Central memory CD8-positive, alpha-beta T cell (primary cell): ENCODE results near the gene C11orf91.

Experiments
- ATAC-seq: fragments of 150-1000 bp; cut with Tn5 transposase; replicated peaks from 2 replicates; pipeline ENCODE4 v1.10.0; 2022; ENCODE audit warnings: mild to moderate bottlenecking, moderate FRiP score, moderate number of reproducible peaks; ENCODE audit not compliant: poor library complexity, severe bottlenecking; ENCODE audit errors: extremely low read depth
- DNase-seq, 2 donors: peaks; one replicate each; pipeline ENCODE4 v3.0.0; 2021; ENCODE audit warnings: low spot score in 2 of 2
- H3K27ac Mint-ChIP-seq: one replicate; pipeline ENCODE4 v1.8.0; 2022; ENCODE audit warnings: low read depth, mild to moderate bottlenecking, moderate library complexity, mixed read lengths
- H3K27me3 Mint-ChIP-seq: one replicate; pipeline ENCODE4 v1.8.0; 2022; ENCODE audit warnings: mixed read lengths
- H3K36me3 Mint-ChIP-seq: one replicate; pipeline ENCODE4 v1.8.0; 2022; ENCODE audit warnings: mild to moderate bottlenecking, moderate library complexity, mixed read lengths; ENCODE audit not compliant: insufficient read depth
- H3K4me1 Mint-ChIP-seq: one replicate; pipeline ENCODE4 v1.8.0; 2022; ENCODE audit warnings: mixed read lengths
- H3K4me3 Mint-ChIP-seq: one replicate; pipeline ENCODE4 v1.8.0; 2022; ENCODE audit warnings: mild to moderate bottlenecking, moderate library complexity, mixed read lengths
- H3K9me3 Mint-ChIP-seq: one replicate; pipeline ENCODE4 v1.8.0; 2022; ENCODE audit warnings: mixed read lengths

C11orf91 gene

DNA sequence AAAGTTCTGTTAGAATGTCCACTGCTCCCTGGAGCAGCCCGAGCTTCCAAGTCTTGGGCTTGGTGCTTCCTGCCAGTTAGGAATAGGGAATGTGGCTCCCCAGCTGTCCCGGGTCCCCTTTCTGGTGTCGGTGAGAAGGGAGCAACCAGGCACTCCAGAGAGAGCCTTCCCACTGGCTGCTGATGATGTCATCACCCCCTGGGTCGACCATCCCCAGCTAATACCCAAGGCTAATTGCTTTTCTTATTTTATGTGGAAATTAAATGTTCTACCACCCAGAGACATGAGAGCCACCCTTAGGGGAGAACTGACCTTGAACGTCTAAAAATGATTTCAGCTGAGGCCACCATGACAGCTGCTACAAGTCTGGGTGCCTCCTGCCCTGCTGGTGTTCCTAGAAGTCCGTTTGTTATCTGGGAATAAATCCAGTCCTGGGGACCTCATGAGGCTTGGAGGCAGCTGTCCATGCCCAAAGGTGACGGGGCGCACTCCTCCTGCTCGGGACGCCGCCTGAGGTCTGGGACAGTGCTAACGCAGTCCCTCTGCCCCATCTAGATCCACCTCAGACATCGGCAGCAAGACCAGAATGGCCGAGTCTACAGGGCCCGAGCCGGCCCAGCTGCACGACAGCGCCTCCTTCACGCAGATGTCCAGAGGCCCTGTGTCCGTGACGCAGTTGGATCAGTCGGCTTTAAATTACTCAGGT is 42.3 kb downstream of the C11orf91 start:
- no peaks in the 10 kb centered on the region for H3K36me3 Mint-ChIP-seq
- H3K27me3 Mint-ChIP-seq: peaks cover 65% of the 10 kb centered on the region
- DNase-seq (no peak), ATAC-seq (no peak)
- no peaks in the 10 kb centered on the region for H3K4me1 Mint-ChIP-seq
- no peak overlapping the region for H3K4me3 Mint-ChIP-seq
- no peaks in the 10 kb centered on the region for H3K9me3 Mint-ChIP-seq
- no peak overlapping the region for H3K27ac Mint-ChIP-seq

DNA sequence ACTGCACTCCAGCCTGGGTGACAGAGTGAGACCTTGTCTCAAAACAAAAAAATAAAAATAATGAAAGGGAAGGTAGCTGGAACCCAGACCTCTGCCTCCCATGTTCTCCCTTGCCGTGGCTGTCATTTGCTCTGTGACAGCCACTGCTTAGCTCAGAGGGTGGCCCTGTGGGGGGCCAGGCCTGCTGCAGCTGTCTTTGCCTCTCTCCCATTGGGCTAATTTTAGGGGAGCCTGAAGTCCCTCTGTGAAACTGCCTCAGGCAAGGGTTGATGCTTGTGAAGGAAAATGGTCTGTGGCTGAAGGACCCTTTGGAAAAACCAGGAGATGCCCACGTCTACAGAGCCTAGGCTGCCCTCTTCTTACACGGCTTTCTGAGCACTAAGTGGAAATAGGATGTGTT is 42.9 kb downstream of the C11orf91 start:
- H3K9me3 Mint-ChIP-seq: no peaks in the 10 kb centered on the region
- H3K27me3 Mint-ChIP-seq: peaks cover 60% of the 10 kb centered on the region
- no peak for ATAC-seq
- H3K36me3 Mint-ChIP-seq: no peaks in the 10 kb centered on the region
- H3K4me3 Mint-ChIP-seq: no peak overlapping the region
- no peak overlapping the region for H3K27ac Mint-ChIP-seq
- no peak for DNase-seq
- H3K4me1 Mint-ChIP-seq: no peaks in the 10 kb centered on the region

DNA sequence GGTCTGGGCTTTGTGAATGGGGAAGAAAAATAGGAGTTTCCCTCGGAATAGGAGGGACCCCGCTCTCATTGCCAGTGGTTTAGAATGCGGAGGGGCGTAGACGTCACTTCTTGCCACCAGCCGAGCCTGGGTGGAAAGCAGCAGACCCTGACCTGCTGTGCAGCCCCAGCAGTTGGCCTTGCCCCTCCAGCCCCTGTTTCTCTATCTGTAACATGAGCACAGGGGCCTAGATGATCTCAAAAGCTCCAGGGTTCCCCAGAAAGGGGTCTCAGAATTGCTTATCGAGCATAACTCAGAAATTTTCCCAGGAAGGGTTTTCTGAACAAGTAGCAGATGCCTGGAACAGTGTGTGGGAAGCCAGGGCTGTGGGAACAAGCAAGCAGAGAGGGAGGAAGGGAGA is 43.9 kb downstream of the C11orf91 start:
- no peaks in the 10 kb centered on the region for H3K9me3 Mint-ChIP-seq
- no peak overlapping the region for H3K4me3 Mint-ChIP-seq
- ATAC-seq (no peak), DNase-seq (no peak)
- H3K27ac Mint-ChIP-seq: no peak overlapping the region
- H3K36me3 Mint-ChIP-seq: no peaks in the 10 kb centered on the region
- H3K4me1 Mint-ChIP-seq: no peaks in the 10 kb centered on the region
- peaks cover 60% of the 10 kb centered on the region for H3K27me3 Mint-ChIP-seq

DNA sequence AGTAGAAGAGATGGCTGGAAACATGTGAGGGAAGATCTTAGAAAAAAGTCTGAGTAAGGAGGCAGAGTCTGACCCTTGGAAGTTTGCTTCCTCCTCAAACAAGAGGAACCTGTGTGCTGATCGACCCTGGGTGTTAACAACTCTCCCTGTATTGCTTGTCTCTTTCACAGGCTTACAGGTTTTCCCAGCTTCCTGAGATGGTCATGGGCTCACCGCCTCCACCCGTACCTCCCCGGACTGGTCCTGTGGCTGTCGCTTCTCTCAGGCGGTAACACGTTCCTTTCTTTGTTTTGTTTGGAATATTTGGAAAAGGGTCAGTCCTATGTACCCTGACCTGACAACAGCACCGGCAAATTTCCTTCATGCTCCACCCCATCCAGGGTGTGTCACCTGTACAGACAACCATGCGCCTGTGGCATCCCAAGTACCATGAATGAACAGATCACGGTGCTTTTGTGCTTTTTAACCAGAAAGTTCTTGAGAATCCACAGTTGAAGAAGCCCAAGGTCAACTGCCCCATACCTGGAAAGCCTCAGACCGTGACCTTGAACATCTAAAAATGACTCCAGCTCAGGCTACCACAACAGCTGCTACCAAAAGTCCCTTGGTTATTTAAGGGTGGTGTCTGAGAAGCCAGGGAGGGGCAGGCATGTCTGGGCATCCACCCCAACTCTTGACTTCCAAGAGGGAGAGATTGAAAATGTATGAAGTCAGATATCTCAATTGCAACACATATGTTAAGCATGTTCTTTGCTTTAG is 44.6 kb downstream of the C11orf91 start:
- Mint-ChIP-seq H3K9me3 (no peaks in the 10 kb centered on the region), H3K4me3 (no peak overlapping the region), H3K27me3 (peaks cover 63% of the 10 kb centered on the region), H3K4me1 (no peaks in the 10 kb centered on the region), H3K27ac (no peak overlapping the region), H3K36me3 (no peaks in the 10 kb centered on the region)
- no peak for DNase-seq
- ATAC-seq: no peak

DNA sequence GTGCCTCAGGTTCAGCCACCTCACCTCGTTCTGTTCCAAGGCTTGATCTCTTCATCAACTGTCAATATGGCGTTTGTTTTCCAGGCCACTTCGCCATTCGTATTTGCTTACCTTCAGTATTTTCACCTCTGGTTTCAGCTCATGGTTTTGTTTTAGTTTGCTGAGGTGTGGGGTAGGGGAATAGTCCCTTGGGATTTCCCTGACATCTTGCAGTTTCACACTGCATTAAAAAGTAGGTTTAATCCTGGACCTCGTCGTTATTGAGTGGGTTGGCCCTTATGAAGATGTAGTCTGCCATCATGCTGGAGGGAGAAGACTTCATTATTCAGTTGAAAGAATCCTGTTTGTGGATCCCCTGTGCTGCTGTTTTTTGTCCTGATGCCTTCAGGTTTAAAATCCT is 46.0 kb downstream of the C11orf91 start:
- no peak overlapping the region for H3K27ac Mint-ChIP-seq
- H3K4me1 Mint-ChIP-seq: no peaks in the 10 kb centered on the region
- H3K27me3 Mint-ChIP-seq: peaks cover 73% of the 10 kb centered on the region
- no peak for ATAC-seq
- DNase-seq: no peak
- H3K9me3 Mint-ChIP-seq: no peaks in the 10 kb centered on the region
- H3K36me3 Mint-ChIP-seq: no peaks in the 10 kb centered on the region
- no peak overlapping the region for H3K4me3 Mint-ChIP-seq

DNA sequence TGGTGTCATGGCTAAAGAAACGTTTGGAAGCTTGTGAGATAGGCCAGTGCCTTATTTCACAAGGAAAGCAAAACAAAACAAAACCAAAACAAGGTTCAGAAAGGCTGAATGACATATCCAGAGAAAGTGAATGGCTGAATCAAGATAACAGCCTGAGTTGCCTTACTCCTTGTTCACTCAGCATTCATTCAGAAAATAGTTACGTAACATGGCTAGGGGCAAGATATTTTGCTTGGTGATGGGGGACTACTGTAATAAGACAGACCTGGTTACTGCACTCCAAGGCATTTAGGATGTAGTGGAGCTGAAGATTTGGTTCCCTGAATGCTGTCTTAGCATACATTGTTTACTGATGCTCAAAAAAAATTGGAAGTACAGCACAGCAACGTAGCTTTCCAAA is 47.7 kb downstream of the C11orf91 start:
- Mint-ChIP-seq H3K4me3 (no peak overlapping the region), H3K27ac (no peak overlapping the region), H3K9me3 (no peaks in the 10 kb centered on the region), H3K4me1 (no peaks in the 10 kb centered on the region), H3K36me3 (peaks cover 1% of the 10 kb centered on the region), H3K27me3 (peaks cover 67% of the 10 kb centered on the region)
- ATAC-seq (no peak), DNase-seq (no peak)

DNA sequence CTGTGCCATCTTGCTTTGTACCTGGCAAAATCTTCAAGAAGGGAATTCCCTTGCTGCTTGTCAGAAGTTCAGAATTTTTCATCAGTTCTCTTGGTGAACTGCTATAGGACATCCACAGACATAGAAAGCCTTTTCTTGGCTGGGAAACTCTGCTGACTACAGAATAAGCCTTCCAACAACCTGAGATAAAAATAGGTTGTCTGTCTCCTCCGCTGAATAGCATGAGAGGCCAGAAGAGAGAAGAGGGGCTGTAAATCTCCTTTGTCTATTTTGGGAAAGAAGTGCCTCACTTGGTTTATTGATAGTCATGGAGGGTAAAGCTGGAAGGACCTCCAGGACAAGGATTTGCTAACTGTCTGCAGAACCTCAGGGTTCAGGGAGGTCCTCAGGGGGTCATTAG is 48.2 kb downstream of the C11orf91 start:
- no peak for DNase-seq
- no peak overlapping the region for H3K27ac Mint-ChIP-seq
- ATAC-seq: no peak
- no peaks in the 10 kb centered on the region for H3K9me3 Mint-ChIP-seq
- peaks cover 65% of the 10 kb centered on the region for H3K27me3 Mint-ChIP-seq
- H3K36me3 Mint-ChIP-seq: peaks cover 1% of the 10 kb centered on the region
- H3K4me3 Mint-ChIP-seq: no peak overlapping the region
- no peaks in the 10 kb centered on the region for H3K4me1 Mint-ChIP-seq

DNA sequence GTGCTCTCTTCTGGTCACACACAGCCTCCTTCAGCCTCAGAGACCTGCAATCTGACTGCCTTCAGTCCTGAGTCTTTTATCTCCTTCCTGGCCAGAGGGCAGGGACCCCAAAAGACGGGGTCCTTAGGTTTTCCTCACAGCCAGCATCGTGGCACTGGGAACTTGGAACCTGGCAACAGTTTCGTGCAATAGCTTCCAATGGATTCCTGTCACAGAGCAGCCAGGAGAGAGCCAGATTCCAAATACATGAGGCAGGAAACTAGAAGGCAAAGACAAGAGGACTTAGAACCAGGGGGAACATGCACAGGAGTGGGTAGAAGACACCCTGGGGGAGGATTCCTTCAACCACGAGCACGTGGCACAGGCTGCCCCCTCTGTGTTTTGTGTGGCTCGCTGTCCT is 48.6 kb downstream of the C11orf91 start:
- no peaks in the 10 kb centered on the region for H3K4me1 Mint-ChIP-seq
- DNase-seq: no peak
- no peak overlapping the region for H3K27ac Mint-ChIP-seq
- ATAC-seq: no peak
- H3K36me3 Mint-ChIP-seq: peaks cover 1% of the 10 kb centered on the region
- H3K27me3 Mint-ChIP-seq: peaks cover 61% of the 10 kb centered on the region
- no peak overlapping the region for H3K4me3 Mint-ChIP-seq
- H3K9me3 Mint-ChIP-seq: no peaks in the 10 kb centered on the region

DNA sequence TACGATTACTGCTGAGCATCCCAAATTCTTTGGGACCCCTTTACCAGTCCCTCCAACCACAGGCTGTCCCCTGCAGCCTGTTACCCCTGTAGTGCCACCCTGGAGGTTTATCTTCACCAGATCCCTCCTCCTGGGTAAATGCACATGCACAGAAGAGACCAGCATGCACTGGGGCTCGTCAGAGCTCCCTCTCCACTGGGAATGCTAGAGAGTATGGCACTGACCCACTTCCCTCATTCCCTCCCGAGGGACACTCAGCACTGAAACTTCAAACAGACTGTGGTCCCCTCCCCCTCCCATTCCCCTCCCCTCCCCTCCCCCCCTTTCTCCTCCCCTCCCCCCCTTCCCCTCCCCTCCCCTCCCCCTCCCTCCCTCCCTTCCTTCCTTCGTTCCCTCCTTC is 49.1 kb downstream of the C11orf91 start:
- Mint-ChIP-seq H3K36me3 (peaks cover 1% of the 10 kb centered on the region), H3K27me3 (peaks cover 56% of the 10 kb centered on the region), H3K4me1 (no peaks in the 10 kb centered on the region), H3K27ac (no peak overlapping the region), H3K4me3 (no peak overlapping the region), H3K9me3 (no peaks in the 10 kb centered on the region)
- DNase-seq (no peak), ATAC-seq (no peak)

DNA sequence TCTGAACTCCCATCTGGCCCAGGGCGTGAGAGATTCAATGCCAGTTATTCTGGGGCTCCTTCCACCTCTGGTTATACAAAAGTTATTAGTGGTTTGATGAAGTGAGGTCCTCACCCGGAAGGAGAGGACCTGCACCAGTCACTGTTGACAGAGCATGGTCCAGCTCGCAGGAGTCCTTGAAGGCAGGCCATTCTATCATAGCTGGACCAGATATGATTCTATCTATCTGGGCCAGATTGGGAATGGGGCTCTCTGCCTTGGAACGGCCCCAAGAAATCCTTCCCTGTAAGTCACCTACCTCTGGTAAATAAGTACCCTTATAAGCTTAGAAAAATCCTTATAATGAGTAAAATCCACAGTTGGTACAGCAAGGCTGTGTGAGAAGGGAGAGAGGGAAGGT is 50.7 kb downstream of the C11orf91 start:
- no peak overlapping the region for H3K4me3 Mint-ChIP-seq
- peaks cover 1% of the 10 kb centered on the region for H3K36me3 Mint-ChIP-seq

More for the DNA sequence above, 50.7 kb downstream of the C11orf91 start:
- H3K27ac Mint-ChIP-seq: no peak overlapping the region
- no peak for ATAC-seq
- no peaks in the 10 kb centered on the region for H3K4me1 Mint-ChIP-seq
- peaks cover 44% of the 10 kb centered on the region for H3K27me3 Mint-ChIP-seq
- H3K9me3 Mint-ChIP-seq: no peaks in the 10 kb centered on the region
- no peak for DNase-seq
